HEK293 (cell line): ENCODE data around the gene HSPA4.

Source experiments
- CTCF ChIA-PET: fragments of 350-600 bp; formaldehyde crosslinking; extraction: SDS; loops from one replicate; lab custom pipeline; 2021; ENCODE audit warnings: antibody characterized with exemption; lab: Yijun Ruan, JAX
- POLR2A ChIA-PET: fragments of 300-600 bp; formaldehyde crosslinking; extraction: SDS; loops from one replicate; lab custom pipeline; 2020; ENCODE audit warnings: antibody characterized with exemption, inconsistent platforms; lab: Yijun Ruan, JAX
- H3K27ac ChIP-seq: fragments of 200-500 bp; sonication (Bioruptor generic); 2 replicates; pipeline ENCODE4 v1.5.1; 2014; ENCODE audit warnings: low read depth, low read length, control low read depth, inconsistent platforms; ENCODE audit errors: extremely low read depth
- H3K36me3 ChIP-seq, 2 experiments: fragments of 200-500 bp in 1 of 2; sonication (Bioruptor generic) in 1 of 2; 1 replicate in 1 of 2; 2 replicates in 1 of 2; pipeline ENCODE4 v1.5.1; 2014 to 2017; ENCODE audit warnings: inconsistent platforms in 2 of 2, low read length in 2 of 2; ENCODE audit not compliant: control insufficient read depth in 2 of 2, insufficient read depth in 1 of 2
- H3K4me1 ChIP-seq: fragments of 200-500 bp; sonication (Bioruptor generic); 2 replicates; pipeline ENCODE4 v1.5.1; 2014; ENCODE audit warnings: mild to moderate bottlenecking, low read length, inconsistent platforms; ENCODE audit not compliant: control insufficient read depth, insufficient read depth
- H3K4me3 ChIP-seq: 2 replicates; pipeline ENCODE4 v1.5.1; 2011; ENCODE audit warnings: low read depth, mild to moderate bottlenecking, control low read depth, low read length, moderate library complexity
- H3K9me3 ChIP-seq: fragments of 200-500 bp; sonication (Bioruptor generic); 2 replicates; pipeline ENCODE4 v1.5.1; 2014; ENCODE audit warnings: low read depth, low read length, inconsistent platforms; ENCODE audit not compliant: control insufficient read depth, insufficient read depth
- FEZF1 ChIP-seq: fragments of 450-650 bp; formaldehyde crosslinking; IDR thresholded peaks from 2 replicates; pipeline ENCODE4 v1.5.1; 2016; ENCODE audit warnings: missing biosample characterization, missing genetic modification characterization
- GLI2 ChIP-seq: fragments of 450-650 bp; formaldehyde crosslinking; IDR thresholded peaks from 2 replicates; pipeline ENCODE4; 2017; ENCODE audit warnings: missing biosample characterization, missing genetic modification characterization, low read depth, borderline replicate concordance
- HIC1 ChIP-seq: fragments of 450-650 bp; formaldehyde crosslinking; IDR thresholded peaks from 2 replicates; pipeline ENCODE4 v1.5.1; 2016; ENCODE audit warnings: missing biosample characterization, missing genetic modification characterization
- HOXD13 ChIP-seq: sonication (generic); formaldehyde crosslinking; IDR thresholded peaks from 2 replicates; pipeline ENCODE4 v1.8.0; 2022; ENCODE audit warnings: missing genetic modification reagents, borderline replicate concordance
- OSR2 ChIP-seq: fragments of 450-650 bp; formaldehyde crosslinking; IDR thresholded peaks from 2 replicates; pipeline ENCODE4 v1.5.1; 2016; ENCODE audit warnings: missing biosample characterization, missing genetic modification characterization
- PRDM6 ChIP-seq: fragments of 450-650 bp; formaldehyde crosslinking; IDR thresholded peaks from 2 replicates; pipeline ENCODE4 v1.5.1; 2017; ENCODE audit warnings: missing biosample characterization, missing genetic modification characterization
- TCF7L2 ChIP-seq: IDR thresholded peaks from 2 replicates; pipeline ENCODE4 v1.6.1; 2011; ENCODE audit warnings: low read depth, mild to moderate bottlenecking, inconsistent platforms, low read length, moderate library complexity, borderline replicate concordance
- WT1 ChIP-seq: fragments of 450-650 bp; formaldehyde crosslinking; IDR thresholded peaks from 2 replicates; pipeline ENCODE4 v1.5.1; 2016; ENCODE audit warnings: missing biosample characterization, missing genetic modification characterization
- ZEB2 ChIP-seq: fragments of 450-650 bp; formaldehyde crosslinking; IDR thresholded peaks from 2 replicates; pipeline ENCODE4 v1.5.1; 2016; ENCODE audit warnings: missing biosample characterization, missing genetic modification characterization
- ZNF121 ChIP-seq: fragments of 450-650 bp; formaldehyde crosslinking; IDR thresholded peaks from 2 replicates; pipeline ENCODE4 v1.5.1; 2016; ENCODE audit warnings: missing biosample characterization, missing genetic modification characterization
- ZNF18 ChIP-seq: fragments of 450-650 bp; formaldehyde crosslinking; IDR thresholded peaks from 2 replicates; pipeline ENCODE4 v1.5.1; 2016; ENCODE audit warnings: missing biosample characterization, missing genetic modification characterization
- ZNF280D ChIP-seq: fragments of 450-650 bp; formaldehyde crosslinking; IDR thresholded peaks from 2 replicates; pipeline ENCODE4 v1.5.1; 2016; ENCODE audit warnings: missing biosample characterization, missing genetic modification characterization
- ZNF335 ChIP-seq: fragments of 450-650 bp; formaldehyde crosslinking; conservative IDR thresholded peaks from 2 replicates; pipeline ENCODE4 v1.5.1; 2016; ENCODE audit warnings: missing biosample characterization, missing genetic modification characterization
- ZNF391 ChIP-seq: fragments of 450-650 bp; formaldehyde crosslinking; IDR thresholded peaks from 2 replicates; pipeline ENCODE4 v1.5.1; 2016; ENCODE audit warnings: low read depth, missing biosample characterization, missing genetic modification characterization, borderline replicate concordance
- ZNF394 ChIP-seq: fragments of 450-650 bp; formaldehyde crosslinking; IDR thresholded peaks from 2 replicates; pipeline ENCODE4 v1.5.1; 2016; ENCODE audit warnings: missing biosample characterization, missing genetic modification characterization, mild to moderate bottlenecking, moderate library complexity, borderline replicate concordance
- ZNF473 ChIP-seq: fragments of 450-650 bp; formaldehyde crosslinking; IDR thresholded peaks from 2 replicates; pipeline ENCODE4 v1.5.1; 2017; ENCODE audit warnings: missing biosample characterization, missing genetic modification characterization
- ZNF624 ChIP-seq: fragments of 450-650 bp; formaldehyde crosslinking; IDR thresholded peaks from 2 replicates; pipeline ENCODE4 v1.5.1; 2017; ENCODE audit warnings: missing biosample characterization, missing genetic modification characterization
- ZNF660 ChIP-seq: fragments of 450-650 bp; IDR thresholded peaks from 2 replicates; pipeline ENCODE4 v1.5.1; 2018; ENCODE audit warnings: missing biosample characterization, mild to moderate bottlenecking, missing genetic modification characterization
- ZNF664 ChIP-seq: fragments of 450-650 bp; formaldehyde crosslinking; IDR thresholded peaks from 2 replicates; pipeline ENCODE4 v1.5.1; 2016; ENCODE audit warnings: missing biosample characterization, missing genetic modification characterization
- TF ChIP-seq, protein P1 (sequence below): fragments of 450-650 bp; formaldehyde crosslinking; IDR thresholded peaks from 2 replicates; pipeline ENCODE4 v1.5.1; 2017; ENCODE audit warnings: missing biosample characterization, missing genetic modification characterization
- TF ChIP-seq, protein P2 (sequence below): fragments of 450-650 bp; formaldehyde crosslinking; IDR thresholded peaks from 2 replicates; pipeline ENCODE4 v1.5.1; 2017; ENCODE audit warnings: missing biosample characterization, mild to moderate bottlenecking, missing genetic modification characterization, moderate library complexity

The HSPA4 gene

GRCh38 chr5:133048993-133049725, 2.7 kb upstream of the HSPA4 start (continued):
- TF ChIP-seq, protein P1, sequence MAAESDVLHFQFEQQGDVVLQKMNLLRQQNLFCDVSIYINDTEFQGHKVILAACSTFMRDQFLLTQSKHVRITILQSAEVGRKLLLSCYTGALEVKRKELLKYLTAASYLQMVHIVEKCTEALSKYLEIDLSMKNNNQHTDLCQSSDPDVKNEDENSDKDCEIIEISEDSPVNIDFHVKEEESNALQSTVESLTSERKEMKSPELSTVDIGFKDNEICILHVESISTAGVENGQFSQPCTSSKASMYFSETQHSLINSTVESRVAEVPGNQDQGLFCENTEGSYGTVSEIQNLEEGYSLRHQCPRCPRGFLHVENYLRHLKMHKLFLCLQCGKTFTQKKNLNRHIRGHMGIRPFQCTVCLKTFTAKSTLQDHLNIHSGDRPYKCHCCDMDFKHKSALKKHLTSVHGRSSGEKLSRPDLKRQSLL (tag by site-specific recombination), result no peak
- TF ChIP-seq ZEB2, result no peak
- TF ChIP-seq ZNF473 (tag by site-specific recombination), result no peak
- TF ChIP-seq ZNF660 (tag by site-specific recombination), result peak; percentile 87
- TF ChIP-seq, protein P2, sequence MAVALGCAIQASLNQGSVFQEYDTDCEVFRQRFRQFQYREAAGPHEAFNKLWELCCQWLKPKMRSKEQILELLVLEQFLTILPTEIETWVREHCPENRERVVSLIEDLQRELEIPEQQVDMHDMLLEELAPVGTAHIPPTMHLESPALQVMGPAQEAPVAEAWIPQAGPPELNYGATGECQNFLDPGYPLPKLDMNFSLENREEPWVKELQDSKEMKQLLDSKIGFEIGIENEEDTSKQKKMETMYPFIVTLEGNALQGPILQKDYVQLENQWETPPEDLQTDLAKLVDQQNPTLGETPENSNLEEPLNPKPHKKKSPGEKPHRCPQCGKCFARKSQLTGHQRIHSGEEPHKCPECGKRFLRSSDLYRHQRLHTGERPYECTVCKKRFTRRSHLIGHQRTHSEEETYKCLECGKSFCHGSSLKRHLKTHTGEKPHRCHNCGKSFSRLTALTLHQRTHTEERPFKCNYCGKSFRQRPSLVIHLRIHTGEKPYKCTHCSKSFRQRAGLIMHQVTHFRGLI, result peak; percentile 9; the same call in 1 of the 2 replicates
- no peak for TF ChIP-seq HOXD13 (CRISPR knock-in tag)
- no peak for TF ChIP-seq ZNF624 (tag by site-specific recombination)
- TF ChIP-seq ZNF280D, result no peak
- TF ChIP-seq ZNF391, result no peak
- TF ChIP-seq ZNF335 (tag by site-specific recombination), result peak; percentile 97

- Histone ChIP-seq H3K27ac (peak overlapping the region; percentile 2; the same call in 1 of the 2 replicates), H3K4me3 (no peak overlapping the region; the same call in 1 of the 2 replicates), H3K4me1 (peaks cover 19% of the 10 kb centered on the region), H3K36me3 (no peaks in the 10 kb centered on the region), H3K9me3 (no peaks in the 10 kb centered on the region)
- CTCF ChIA-PET, result no interaction called here
- POLR2A ChIA-PET, result interaction anchor here (1.2 kb wide), 2 partner anchors 13 to 86 kb away, joined by 3 read pairs; partner anchors contain the start of gene AFF4
- peak; percentile 93 for TF ChIP-seq OSR2 (tag by site-specific recombination)
- 0 out of 2 replicates have a peak, but pooled peaks have one; percentile 59 for TF ChIP-seq ZNF18 (tag by site-specific recombination)
- TF ChIP-seq TCF7L2, result peak; percentile 52; the same call in 1 of the 2 replicates
- peak; percentile 68; the same call in 1 of the 2 replicates for TF ChIP-seq WT1 (tag by site-specific recombination)
- TF ChIP-seq HIC1 (tag by site-specific recombination), result peak; percentile 75
- no peak for TF ChIP-seq ZNF121 (tag by site-specific recombination)
- no peak for TF ChIP-seq ZNF664 (tag by site-specific recombination)
- TF ChIP-seq PRDM6 (tag by site-specific recombination), result peak; percentile 90
- no peak for TF ChIP-seq ZNF394
- peak; percentile 37; the same call in 1 of the 2 replicates for TF ChIP-seq GLI2 (tag by site-specific recombination)
- peak; percentile 85 for TF ChIP-seq FEZF1 (tag by site-specific recombination)
These were observed 2.1 kb upstream of the HSPA4 start for GRCh38 chr5:133049726-133050048.
